Stimulated activated CD8-positive, alpha-beta memory T cell treated with anti-CD3 and anti-CD28 coated beads, Interleukin-7, amount 100 ng/mL, for 48 hours (primary cell): Measurements from ENCODE around the gene SMIM32.

Source experiments
- DNase-seq, 2 donors: peaks; one replicate each; pipeline ENCODE4 v3.0.0-alpha.2; 2020; ENCODE audit warnings: low read depth in 1 of 2; ENCODE audit errors: extremely low read depth in 1 of 2

The SMIM32 gene

DNA sequence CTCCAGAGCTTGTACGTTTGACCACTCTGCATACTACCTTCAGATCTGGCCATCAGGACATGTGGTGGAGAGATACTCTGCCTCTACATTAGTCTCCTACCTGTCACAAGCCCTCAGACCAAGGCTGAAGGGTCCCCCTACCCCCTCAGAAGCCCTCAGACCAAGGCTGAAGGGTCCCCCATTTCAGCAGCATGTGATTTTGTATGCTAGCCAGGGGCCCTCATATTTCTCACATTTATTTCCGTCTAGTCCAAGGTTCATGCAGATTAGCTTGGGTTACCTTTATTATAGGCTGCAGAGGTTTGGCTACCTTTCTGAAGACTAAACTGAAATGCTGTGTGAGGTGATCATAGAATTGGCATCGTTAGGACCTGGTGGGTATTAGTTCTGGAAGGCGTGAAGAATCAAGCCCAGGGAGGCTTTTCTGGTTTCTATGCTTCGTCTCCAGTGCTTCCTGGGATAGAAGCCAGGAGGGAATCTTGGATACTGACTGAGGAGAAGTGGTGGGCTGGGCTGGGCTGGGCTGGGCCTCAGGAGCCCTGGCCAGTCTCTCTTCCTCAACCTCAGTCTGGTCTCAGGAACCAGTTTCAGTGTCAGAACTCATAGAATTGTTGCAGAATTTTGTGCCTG is 2.8 kb downstream of the SMIM32 start:
- DNase-seq: no peak

DNA sequence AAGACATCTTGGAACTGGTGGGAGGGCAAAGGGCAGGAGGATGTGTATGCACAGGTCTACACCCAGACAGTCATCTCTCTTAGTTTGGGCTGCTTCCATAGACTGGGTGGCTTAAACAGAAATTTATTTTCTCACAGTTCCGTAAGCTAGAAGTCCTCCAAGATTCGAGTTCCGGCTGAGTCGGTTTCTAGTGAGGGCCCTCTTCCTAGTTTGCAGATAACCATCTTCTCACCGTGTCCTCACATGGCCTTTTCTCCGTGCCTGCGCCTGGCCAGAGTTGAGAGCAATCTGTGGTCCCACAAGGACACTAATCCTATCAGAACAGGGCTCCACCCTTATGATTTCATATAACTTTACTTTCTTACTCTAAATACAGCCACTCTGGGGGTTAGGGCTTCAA is 4.1 kb downstream of the SMIM32 start:
- no peak for DNase-seq

DNA sequence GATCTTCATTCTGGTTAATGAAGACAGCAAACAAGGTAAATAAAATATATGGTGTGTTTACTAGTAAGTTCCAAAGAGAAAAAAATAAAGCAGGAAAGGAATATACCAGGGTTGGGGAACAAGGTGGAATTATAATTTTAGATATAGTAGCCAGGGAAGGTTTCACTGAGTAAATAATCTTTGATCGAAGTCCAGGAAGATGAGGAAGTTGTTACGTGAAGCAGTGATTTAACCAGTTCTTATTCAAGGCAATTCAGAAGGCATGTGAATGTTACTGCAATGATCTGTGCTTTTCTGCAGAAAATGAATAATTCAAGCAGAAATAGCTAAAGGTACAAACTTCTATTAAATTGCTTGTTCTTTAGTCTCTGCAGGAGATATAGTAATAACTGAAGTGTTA is 6.2 kb downstream of the SMIM32 start:
- no peak for DNase-seq

DNA sequence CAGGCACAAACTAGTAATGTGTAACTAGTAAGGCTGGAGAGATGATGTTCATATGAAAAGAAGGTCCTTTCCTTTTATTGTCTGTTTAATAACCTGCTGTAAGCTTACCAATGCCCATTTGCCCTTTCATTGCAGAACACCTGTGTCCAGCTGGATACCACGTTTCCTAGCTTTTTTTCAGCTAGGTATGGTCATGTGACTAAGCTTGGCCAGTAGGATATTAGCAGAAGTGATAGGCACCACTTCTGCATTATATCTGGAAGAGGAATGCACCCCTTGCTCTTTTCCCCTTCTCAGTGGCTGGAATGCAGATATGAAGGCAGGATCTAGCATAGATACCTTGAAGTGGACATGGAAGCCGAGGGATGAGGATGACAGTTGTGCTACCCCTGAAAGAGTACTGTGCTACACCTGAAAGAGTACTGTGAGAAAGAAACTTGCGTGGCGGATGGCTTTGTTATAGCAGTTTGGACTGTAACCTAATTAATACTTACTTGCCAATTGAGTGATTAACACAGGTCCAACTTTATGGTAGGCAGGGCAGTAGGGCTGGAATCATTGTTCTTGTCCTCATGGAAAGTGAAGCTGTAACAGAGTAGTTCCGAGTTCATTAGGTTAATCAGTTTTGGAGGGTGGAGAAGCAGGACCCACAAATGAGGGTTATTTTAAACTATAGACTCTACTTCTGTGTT is 6.8 kb downstream of the SMIM32 start:
- DNase-seq: no peak

DNA sequence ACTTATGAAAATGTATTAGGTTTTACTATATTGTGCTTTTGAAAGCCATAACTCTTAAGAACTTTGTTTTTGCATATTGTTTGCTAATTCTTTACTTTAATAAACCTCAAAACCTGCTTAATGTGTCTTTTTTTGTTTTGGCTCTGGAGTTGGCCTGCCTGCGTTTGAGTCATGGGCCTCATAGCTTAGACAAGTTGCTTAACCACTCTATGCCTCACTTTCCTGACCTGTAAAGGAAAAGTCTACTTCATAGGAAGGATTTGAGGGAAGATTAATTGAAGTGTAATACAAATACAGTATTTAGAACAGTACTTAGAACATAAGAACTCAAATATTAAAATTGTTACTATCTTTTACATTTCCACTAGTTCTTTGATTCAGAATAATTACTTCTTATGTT is 10.3 kb downstream of the SMIM32 start:
- DNase-seq: no peak

DNA sequence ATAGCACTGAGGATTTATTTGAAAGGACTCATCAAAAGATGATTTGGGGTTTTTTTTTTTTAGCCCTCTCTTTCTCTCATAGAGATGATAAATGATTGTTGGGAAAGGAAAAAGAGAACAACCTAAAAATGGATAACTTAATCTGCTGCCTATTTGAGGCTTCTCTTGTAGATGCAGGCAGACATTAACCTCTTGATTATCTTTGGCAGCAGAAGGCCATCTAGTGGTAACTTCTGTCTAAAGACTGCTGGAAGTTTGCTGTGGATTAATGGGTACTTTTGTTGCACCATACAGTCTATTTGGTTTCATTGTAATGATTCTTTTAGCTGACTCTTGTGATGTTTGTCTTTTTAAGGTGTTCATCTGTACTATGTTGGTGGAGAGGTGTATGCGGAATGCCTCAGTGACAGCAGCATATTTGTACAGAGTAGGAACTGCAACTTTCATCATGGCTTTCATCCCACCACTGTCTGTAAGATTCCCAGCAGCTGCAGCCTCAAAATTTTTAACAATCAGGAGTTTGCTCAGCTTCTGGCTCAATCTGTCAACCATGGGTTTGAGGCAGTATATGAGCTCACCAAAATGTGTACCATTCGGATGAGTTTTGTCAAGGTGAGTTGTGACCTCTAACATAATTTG is 18.8 kb downstream of the SMIM32 start:
- no peak for DNase-seq

DNA sequence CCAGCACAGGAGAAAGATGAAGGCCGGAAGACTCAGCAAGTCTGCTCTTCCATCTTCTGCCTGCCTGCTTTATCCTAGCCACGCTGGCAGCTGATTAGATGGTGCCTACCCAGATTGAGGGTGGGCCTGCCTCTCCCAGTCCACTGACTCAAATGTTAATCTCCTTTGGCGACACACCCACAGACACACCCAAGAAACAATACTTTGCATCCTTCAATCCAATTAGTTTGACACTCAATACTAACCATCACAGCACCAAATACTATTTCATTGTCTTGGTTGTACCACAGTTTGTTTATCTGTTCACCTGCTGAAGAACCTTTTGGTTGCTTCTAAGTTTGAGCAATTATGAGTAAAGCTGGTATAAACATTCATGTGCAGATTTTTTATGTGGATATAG is 23.7 kb downstream of the SMIM32 start:
- DNase-seq: no peak

DNA sequence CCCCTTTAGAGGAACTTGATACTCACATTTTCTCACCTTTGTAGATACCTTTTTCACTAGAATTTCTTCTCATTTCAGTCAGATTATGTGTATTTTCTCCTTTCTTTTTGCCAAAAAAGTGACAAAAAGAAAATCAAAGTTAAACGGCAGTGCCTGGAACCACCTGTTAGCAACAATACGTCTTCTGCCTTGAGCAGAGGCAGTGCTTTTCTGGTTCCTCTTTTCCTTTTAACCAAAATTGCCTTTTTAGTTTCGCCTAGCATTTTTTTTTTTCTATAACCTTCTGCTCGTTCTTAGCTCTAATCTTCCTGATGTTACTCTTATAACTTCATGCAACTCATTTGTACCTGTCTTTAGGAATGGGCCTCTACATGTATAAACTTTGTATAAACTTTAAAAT is 26.1 kb downstream of the SMIM32 start:
- no peak for DNase-seq

DNA sequence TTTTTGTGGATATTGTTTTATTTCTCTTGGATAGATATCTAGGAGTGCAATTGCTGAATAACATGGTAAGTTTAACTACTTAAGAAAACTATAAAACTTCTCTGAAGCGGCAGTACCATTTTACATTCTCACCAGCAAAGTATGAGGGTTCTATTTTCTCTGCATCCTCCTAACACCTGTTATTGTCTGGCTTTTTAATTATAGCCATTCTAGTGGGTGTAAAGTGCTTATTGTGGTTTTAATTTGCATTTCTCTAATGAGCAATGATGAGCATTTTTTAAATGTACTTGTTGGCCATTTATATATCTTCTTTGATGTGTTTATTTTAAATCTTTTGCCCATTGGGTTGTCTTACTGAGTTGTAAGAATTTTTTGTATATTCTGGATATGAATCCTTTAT is 28.7 kb downstream of the SMIM32 start:
- no peak for DNase-seq

DNA sequence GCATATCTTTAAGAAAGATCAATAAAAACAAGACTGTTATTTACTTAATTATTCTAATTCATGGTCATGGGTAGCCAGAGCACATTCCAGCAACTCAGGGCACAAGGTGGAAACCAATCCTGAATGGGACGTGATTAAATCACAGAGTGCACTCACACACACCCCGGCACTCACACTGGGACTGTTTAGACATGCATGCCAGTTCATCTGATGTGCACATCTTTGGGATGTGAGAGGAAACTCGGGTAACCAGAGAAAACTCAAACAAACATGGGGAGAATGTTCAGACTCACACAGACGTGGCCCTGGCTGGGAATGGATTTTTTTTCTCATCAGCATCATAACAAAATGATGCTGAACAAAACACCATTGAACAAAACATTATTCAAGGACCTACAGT is 31.0 kb downstream of the SMIM32 start:
- DNase-seq: no peak

DNA sequence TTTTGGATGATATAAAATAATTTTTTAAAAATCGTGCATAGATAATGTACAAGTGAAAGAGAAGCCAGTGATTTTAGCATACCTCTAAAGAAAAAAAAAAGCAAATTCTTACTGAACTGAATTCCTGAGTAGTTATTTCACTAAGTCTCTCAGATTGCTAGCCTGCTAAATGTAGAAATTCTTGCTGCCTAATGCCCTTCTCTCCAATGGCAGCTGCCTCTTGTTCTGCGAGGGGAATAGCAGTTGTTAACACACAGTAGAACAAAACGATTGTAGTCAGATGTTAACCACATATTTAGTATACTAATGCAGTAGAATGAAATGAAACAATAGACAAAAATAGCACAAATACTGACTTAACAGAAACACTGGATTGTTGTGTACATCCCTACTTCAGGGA is 33.5 kb downstream of the SMIM32 start:
- DNase-seq: no peak

DNA sequence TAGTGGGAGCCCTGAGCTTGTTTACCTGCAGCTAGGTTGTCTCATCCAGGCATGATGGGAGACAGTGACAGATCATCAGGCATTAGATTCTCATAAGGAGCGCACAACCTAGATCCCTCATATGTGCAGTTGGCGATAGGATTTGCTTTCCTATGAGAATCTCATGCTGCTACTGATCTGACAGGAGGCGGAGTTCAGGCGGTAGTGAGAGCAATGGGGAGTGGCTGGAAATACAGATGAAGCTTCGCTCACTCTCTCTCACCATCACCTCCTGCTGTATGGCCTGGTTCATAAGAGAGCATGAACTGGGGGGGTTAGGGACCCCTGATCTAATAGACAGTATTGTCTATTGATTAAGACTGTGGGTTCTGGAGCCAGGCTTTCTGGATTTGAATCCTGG is 35.4 kb downstream of the SMIM32 start:
- no peak for DNase-seq

DNA sequence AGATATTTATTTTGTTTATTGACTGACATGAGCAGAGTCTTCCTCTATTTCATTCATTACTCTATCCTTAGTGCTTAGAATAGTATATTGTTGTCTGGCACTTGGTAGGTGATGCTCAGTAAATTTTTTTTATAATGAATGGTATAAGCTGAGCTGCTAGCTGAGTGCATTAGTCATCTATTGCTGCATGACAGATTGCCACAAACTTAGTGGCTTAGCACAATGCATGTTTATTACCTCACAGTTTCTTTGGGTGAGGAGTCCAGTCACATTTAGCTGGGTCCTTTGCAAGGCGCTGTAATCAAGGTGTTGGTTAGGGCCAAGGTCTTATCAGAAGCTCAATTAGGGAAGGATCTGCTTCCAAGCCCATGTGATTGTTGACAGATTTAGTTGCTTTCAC is 37.2 kb downstream of the SMIM32 start:
- DNase-seq: no peak

DNA sequence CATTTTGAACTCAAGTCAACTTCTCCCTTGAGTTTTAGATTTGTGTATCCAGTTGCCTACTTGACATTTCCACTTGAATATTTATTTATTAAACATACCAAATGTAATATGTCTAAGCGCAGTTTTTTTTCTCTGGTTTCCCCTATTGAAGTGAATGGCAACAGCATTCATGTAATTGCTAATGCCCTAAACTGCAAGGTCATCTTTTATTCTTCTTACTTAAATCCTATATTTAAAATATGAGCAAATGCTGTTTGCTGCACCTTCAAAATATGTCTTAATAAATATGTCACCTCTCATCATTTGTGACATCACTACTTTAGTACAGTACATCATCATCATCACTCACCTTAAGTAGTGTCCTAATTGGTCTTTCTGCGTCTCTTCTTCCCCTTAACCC is 37.9 kb downstream of the SMIM32 start:
- DNase-seq: no peak

DNA sequence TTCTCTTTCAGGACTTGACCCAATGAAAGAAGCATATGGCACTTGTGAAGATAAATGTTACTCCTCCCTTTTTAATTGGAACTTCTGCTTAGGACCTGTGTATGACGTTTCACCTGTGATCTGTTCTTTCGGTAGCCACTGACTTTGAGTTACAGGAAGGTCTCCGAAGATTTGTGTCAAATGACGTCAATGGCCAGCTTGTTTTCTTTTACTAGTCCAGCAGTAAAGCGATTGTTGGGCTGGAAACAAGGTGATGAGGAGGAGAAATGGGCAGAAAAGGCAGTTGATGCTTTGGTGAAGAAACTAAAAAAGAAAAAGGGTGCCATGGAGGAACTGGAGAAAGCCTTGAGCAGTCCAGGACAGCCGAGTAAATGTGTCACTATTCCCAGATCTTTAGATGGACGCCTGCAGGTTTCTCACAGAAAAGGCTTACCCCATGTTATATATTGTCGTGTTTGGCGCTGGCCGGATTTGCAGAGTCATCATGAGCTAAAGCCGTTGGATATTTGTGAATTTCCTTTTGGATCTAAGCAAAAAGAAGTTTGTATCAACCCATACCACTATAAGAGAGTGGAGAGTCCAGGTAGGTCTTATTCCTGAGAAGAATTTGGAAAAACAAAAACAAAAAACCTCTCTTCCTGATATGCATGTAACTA is 39.3 kb downstream of the SMIM32 start:
- DNase-seq: no peak

DNA sequence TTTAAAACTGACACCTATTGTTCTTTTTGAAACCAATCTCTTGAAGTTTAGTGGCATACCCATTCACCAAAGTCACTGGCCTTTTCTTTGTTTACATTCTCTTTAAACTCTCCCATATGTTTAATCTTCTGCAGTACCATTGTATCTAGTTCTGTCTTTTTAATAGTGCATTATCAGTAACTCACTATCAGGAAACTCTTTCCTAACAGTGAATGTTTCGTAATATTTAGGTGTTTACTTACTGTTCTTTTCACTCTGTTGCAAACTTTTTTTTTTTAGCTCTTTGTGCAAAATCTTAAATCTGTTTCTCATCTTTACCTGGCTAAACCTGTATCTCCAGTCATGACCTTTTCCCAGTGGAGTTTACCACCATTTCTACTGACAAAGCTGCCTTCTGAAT is 43.1 kb downstream of the SMIM32 start:
- DNase-seq: no peak

DNA sequence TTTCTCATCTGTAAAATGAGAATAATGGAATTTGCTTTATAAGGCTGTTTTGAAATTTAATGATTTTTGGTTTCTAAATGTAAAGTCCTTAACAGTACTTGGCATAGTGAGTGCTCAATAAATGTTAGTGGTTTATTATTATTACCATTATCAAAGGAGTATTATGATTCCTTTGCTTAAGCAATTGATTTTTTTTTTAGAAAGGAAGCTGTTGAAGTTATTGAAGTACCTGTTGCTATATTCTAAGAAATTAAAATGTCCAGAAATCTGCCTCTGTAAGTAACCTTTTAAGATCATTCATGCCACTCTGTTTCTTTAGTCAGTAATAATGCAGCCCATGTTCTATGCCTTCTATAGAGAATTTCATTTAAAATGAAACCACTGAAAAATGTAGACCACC is 45.3 kb downstream of the SMIM32 start:
- no peak for DNase-seq

DNA sequence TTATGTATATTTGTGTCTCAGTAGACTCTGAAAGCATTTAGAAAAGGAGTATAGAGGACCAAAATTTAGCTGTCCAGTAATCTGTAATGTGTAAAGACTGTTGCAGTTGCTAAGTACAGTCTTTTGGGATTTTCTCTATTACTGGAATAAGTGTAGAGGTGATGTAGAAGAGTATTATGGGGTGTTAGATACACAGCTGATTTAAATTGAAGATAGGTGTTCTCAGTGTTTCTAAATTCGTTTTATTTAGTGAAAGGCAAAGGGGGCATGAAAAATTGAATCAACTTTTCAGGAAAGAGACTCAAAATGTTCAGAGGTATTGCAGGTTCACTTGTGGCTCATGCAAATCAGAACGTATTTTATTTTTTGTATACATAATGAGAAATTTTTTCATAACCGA is 46.8 kb downstream of the SMIM32 start:
- no peak for DNase-seq

DNA sequence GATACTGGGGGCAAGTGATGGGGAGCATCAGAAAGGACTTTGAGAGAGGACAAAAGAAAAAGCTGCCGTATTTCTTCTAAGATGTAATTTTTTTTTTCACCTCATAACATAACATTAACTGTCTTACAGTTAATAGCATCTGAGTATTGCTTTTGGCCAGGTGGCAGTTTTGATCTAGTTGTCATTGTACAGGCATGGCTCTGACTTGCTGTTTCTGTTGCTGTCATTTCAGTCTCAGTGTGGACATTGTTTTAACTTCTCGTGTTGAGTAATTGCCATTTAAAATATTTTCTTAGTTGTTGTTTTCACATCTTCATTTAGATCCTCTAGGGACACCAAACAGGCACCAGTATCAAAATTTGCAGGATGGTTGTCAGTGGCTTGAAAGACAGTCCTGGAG is 47.9 kb downstream of the SMIM32 start:
- no peak for DNase-seq

DNA sequence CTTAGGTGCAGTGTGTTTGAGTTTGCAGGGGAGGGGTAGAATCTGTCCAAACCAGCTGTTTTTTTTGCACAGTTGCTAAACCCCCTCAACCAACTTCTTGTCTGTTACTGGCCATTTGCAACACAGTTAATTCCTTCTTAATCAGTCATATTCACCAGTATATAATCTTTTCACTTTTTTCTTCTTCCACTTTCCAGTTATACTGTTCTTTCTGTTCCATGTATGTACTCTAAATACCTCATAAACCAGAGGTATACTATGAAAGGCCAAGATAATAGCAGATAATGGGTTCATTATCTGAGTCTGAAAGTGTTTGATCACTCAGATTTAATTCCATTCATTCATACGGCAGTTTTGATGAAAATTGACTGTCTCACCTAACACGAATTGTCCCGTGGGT is 49.2 kb downstream of the SMIM32 start:
- no peak for DNase-seq

DNA sequence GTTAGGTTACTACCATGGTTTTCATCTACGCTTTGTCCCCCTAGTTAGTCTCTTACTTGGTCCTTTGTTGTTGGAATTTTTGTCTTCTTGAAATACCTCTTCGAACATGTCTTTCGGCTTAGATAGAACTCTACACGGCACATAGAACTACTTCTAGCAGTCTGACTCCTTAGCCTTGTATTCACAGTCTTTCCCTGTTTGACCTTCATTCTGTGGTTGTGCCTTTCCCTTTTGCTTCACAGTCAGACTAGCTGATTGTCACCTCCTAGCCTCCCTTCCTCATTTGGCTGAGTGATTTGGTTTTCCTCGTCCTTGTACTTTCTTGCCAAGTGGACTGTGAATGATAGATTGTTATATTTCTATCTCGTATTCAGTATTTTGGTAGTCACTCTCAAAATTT is 49.6 kb downstream of the SMIM32 start:
- DNase-seq: no peak

DNA sequence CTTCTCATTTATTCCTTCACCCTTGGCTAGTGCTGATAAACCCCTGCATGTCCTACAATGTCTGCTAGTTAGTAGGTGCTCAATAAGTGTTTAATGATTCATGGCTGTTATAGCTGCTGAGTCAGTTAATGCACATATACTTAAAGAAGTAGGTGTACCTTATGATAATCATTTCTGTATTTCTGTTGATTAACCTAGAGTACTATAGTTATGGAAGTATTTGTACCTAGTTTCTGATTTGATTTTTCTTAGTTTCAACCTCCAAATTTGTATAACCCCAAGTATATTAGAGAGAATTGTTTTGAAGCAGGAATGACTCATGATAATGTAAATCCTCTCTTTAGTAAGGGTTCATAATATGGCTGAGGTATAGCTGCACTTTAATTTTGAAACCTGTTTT is 51.4 kb downstream of the SMIM32 start:
- DNase-seq: no peak
